ENCODE results near the gene PHRF1.

The PHRF1 gene

DNA sequence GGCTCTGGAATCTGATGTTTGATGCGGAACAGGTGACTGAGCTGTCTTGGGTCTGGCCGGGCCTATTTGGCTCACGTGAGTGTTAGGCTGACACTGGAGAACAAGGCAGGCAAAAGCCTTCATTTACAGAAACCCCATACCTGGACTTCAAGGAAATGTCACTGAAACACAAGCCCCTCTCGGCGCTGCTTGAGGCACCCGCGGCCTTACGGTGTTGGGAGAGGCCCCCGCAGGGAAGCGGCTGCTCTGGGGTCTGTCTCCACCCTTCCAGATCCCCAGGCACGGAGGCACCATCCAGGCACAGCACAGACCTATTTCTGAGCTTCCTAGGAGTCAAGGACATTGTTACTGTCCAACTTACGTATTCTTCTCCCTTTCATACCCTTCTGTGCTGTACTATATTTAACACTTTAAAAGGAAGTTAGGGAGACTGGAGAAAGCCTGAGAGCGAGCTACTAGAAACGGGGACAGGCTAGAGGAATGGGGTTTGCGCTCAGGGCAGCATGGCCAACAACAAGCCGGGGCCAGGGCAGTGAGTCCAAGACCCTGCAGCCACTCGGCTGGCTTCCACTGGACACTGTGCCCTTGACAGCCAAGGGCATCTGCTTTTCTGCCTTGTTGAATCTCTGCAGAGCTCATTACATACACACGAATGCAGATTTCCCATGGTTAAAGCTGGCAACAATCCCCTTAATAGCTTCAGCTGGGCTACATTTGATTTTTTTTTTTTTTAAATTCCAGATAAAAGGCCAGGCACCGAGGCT lies 84.6 kb downstream of the PHRF1 start:
- DNase-seq: no peak
